ENCODE results near the gene INTS13.

- TF ChIP-seq POLR2A (IDR thresholded peaks at IDR 0.05) (no peak), CTCF (IDR thresholded peaks at IDR 0.05) (no peak), EP300 (IDR thresholded peaks at IDR 0.05; ENCODE audit: low read depth) (no peak), POLR2AphosphoS5 (IDR thresholded peaks at IDR 0.05) (no peak)
Observed at GRCh38 chr12:26940516-26941214, 2.9 kb upstream of the INTS13 start.
